Stimulated activated CD8-positive, alpha-beta memory T cell treated with anti-CD3 and anti-CD28 coated beads, Interleukin-4, amount 100 ng/mL, for 24 hours (primary cell): ENCODE data around the gene DGAT2.

ENCODE experiments used
- DNase-seq: peaks from one replicate; pipeline ENCODE4 v3.0.0-alpha.2; 2020; ENCODE audit warnings: low read depth

The DGAT2 gene

DNA sequence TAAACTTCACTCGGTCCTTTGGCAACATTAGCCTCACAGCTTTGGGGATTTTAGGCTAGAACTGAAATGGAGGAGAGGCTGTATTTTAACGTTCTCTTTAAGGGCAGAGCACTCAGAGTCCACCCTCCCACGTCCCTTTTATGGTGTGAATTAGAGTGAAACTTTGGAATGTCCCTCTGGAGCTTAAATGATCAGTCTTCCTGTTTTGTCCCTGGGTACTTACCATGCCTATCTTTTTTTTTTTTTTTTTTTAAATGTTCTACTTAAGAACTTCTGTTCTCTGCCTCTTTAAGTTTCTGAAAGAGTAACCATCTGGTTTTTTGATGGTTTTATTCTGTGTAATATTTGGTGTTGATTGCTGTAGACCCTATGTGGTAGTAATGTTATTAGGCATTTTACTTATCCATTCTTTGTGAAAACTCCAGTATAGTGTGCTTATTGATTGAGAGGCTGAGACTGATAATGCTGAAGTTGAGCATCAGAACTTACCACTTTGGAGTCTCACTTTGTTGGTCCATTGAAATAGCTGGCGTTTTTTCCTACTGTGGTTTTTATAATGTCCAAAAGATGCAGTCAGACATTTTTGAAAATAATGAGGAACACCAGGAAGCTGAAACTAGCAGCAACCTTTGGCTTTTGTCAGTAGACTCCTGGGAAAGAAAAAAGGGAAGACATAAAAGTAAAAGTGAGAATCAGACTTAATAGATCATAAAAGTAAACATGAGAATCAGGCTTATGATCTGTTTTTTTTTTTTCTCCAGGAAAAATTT lies 58.1 kb downstream of the DGAT2 start:
- DNase-seq: no peak

GRCh38 chr11:75827562-75827961 lies 59.0 kb downstream of the DGAT2 start:
- DNase-seq: no peak

GRCh38 chr11:75831915-75832502 lies 63.4 kb downstream of the DGAT2 start:
- DNase-seq: no peak

DNA sequence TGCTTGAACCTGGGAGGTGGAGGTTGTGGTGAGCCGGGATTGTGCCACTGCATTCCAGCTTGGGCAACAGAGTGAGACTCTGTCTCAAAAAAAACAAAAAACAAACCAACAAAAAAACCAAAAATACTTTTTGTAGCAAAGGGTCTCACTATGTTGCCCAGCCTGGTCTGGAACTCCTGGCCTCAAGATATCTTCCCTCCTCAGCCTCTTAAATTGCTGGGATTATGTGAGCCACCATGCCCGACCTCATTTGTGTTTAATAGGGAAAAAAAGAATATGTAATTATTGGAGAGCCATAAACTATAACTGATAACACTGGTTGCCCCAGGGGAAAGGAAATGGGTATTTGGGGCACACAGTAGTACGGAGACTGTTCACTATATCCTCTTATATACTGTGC lies 66.2 kb downstream of the DGAT2 start:
- DNase-seq: no peak

DNA sequence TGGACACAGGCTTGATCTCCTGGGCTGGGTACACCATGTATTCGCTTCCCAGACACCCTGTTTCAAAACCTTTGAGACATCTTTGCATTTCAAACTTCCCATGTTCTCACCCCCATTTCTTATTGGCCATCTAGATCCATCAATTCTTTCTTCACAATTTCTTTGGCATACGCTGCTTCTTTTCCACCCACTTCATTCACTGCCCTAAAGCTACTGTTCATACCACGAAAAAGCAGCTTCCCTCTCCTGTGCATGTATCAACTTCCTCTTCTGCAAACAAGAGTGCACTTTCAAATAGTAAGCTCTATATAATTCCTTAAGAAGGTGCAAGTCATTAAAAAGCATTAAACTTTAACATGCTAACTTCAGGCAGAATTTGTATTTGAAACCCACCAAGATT lies 67.8 kb downstream of the DGAT2 start:
- no peak for DNase-seq

- no peak for DNase-seq
These were observed 71.3 kb downstream of the DGAT2 start for GRCh38 chr11:75839851-75840250.

- no peak for DNase-seq
These were observed 71.9 kb downstream of the DGAT2 start for GRCh38 chr11:75840522-75840921.

GRCh38 chr11:75841739-75842138 lies 73.2 kb downstream of the DGAT2 start:
- no peak for DNase-seq

GRCh38 chr11:75845324-75845723 lies 76.7 kb downstream of the DGAT2 start:
- DNase-seq: no peak

- DNase-seq: no peak
These were observed 81.3 kb downstream of the DGAT2 start for GRCh38 chr11:75849894-75850293.

DNA sequence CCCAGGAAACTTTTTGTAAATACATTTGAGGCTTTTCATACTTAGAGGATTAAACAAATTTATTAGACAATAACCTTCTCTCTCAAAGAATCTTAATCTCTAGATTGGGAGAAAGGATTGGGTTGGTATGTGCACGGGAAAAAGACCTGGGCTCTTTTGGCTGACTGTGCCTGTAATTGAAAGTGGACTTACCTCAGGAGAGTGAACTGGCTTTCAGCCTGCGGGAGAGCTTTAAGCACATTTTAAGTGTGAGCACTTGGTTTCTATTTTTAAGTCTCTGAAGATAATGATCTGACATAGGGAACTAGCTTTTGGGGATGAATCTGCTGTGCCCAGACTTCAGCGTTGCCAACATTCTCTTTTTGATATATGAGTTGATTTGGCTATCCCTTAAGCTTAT lies 82.2 kb downstream of the DGAT2 start:
- DNase-seq: no peak
